ENCODE results near the gene CTIF. TPM values are rescaled to one million over a fixed set of nuclear protein-coding genes. Genes with fewer than 3 reads are reported as not detected.
"Not testable (repeated sequence)": the region's sequence is repeated elsewhere in the genome, so short reads cannot be mapped to it uniquely, and the experiment has no call there.

The CTIF gene
- polyA plus RNA-seq, 1 of the 3 experiments (the other 2 are of a cell fraction) = 47.2 TPM

GRCh38 chr18:48502906-48503305, 35.9 kb upstream of the CTIF start (continued):
- TF ChIP-seq, protein P1, sequence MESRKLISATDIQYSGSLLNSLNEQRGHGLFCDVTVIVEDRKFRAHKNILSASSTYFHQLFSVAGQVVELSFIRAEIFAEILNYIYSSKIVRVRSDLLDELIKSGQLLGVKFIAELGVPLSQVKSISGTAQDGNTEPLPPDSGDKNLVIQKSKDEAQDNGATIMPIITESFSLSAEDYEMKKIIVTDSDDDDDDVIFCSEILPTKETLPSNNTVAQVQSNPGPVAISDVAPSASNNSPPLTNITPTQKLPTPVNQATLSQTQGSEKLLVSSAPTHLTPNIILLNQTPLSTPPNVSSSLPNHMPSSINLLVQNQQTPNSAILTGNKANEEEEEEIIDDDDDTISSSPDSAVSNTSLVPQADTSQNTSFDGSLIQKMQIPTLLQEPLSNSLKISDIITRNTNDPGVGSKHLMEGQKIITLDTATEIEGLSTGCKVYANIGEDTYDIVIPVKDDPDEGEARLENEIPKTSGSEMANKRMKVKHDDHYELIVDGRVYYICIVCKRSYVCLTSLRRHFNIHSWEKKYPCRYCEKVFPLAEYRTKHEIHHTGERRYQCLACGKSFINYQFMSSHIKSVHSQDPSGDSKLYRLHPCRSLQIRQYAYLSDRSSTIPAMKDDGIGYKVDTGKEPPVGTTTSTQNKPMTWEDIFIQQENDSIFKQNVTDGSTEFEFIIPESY (IDR thresholded peaks at IDR 0.05; ENCODE audit: borderline replicate concordance, low read depth) = no peak
- no peak for TF ChIP-seq RXRA (IDR thresholded peaks at IDR 0.05; ENCODE audit: borderline replicate concordance, low read depth)
- TF ChIP-seq TEAD4 (IDR thresholded peaks at IDR 0.05; ENCODE audit: borderline replicate concordance, insufficient read depth) = no peak
- TF ChIP-seq EZH2phosphoT487 (IDR thresholded peaks at IDR 0.05; ENCODE audit: borderline replicate concordance, low read depth) = no peak
- TF ChIP-seq JUND (IDR thresholded peaks at IDR 0.05) = no peak

DNA sequence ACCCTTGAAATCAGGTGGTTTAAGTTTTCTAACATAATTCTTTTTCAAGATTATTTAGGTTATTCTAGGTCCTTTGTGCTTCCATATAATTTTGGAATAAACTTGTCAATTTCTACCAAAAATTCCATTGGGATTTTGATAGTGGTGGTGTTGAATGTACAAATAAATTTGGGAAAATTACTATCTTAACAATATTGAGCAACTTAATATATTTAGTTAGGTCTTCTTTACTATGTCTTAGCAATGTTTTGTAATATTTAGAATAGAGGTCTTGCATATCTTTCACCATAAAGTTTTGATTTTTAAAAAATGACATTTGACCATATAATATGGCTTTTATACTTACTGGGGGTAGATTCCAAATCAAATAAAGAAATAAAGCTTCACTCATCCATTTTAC, 34.0 kb upstream of the CTIF start:
- Histone ChIP-seq H3K27ac (ENCODE audit: low read depth in 2 of 2, low read length in 1 of 2) (no peak overlapping the region), H3F3A (replicated peaks; ENCODE audit: insufficient read depth) (no peaks in the 10 kb centered on the region), H2AFZ (ENCODE audit: low read depth) (no peak overlapping the region), H3K36me3 (replicated peaks in 1 of 2; ENCODE audit: control insufficient read depth in 1 of 2, insufficient read depth in 2 of 2, low read length in 1 of 2) (no peaks in the 10 kb centered on the region), H3K27me3 (ENCODE audit: insufficient read depth) (no peaks in the 10 kb centered on the region), H3K9me3 (peaks cover 13% of the 10 kb centered on the region; the same call in 1 of the 2 replicates), H3K9me2 (no peaks in the 10 kb centered on the region), H4K20me1 (ENCODE audit: insufficient read depth) (no peaks in the 10 kb centered on the region), H3K4me3 (ENCODE audit: low read depth in 2 of 2, low read length in 1 of 2) (no peak overlapping the region), H3K4me1 (ENCODE audit: control insufficient read depth in 1 of 2, insufficient read depth in 2 of 2, low read depth in 1 of 2, low read length in 1 of 2) (no peaks in the 10 kb centered on the region), H3K4me2 (no peak overlapping the region), H3K79me2 (ENCODE audit: insufficient read depth) (no peaks in the 10 kb centered on the region), H3K9ac (no peak overlapping the region)
- TF ChIP-seq GATA2 (CRISPR knock-in tag; IDR thresholded peaks at IDR 0.05) (no peak), MEF2A (IDR thresholded peaks at IDR 0.05; ENCODE audit: borderline replicate concordance, low read depth) (no peak), FOSL2 (IDR thresholded peaks at IDR 0.05; ENCODE audit: borderline replicate concordance, low read depth) (no peak), YY1 (IDR thresholded peaks at IDR 0.05; ENCODE audit: low read depth) (no peak), CHD2 (IDR thresholded peaks at IDR 0.05; ENCODE audit: low read length, partially characterized antibody) (no peak), SIN3A (IDR thresholded peaks at IDR 0.05; ENCODE audit: borderline replicate concordance, low read depth, low read length) (no peak)
- TF ChIP-seq, protein P2, sequence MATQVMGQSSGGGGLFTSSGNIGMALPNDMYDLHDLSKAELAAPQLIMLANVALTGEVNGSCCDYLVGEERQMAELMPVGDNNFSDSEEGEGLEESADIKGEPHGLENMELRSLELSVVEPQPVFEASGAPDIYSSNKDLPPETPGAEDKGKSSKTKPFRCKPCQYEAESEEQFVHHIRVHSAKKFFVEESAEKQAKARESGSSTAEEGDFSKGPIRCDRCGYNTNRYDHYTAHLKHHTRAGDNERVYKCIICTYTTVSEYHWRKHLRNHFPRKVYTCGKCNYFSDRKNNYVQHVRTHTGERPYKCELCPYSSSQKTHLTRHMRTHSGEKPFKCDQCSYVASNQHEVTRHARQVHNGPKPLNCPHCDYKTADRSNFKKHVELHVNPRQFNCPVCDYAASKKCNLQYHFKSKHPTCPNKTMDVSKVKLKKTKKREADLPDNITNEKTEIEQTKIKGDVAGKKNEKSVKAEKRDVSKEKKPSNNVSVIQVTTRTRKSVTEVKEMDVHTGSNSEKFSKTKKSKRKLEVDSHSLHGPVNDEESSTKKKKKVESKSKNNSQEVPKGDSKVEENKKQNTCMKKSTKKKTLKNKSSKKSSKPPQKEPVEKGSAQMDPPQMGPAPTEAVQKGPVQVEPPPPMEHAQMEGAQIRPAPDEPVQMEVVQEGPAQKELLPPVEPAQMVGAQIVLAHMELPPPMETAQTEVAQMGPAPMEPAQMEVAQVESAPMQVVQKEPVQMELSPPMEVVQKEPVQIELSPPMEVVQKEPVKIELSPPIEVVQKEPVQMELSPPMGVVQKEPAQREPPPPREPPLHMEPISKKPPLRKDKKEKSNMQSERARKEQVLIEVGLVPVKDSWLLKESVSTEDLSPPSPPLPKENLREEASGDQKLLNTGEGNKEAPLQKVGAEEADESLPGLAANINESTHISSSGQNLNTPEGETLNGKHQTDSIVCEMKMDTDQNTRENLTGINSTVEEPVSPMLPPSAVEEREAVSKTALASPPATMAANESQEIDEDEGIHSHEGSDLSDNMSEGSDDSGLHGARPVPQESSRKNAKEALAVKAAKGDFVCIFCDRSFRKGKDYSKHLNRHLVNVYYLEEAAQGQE (IDR thresholded peaks at IDR 0.05; ENCODE audit: low read depth, low read length) = no peak
- no peak for DNase-seq
- CTCF ChIA-PET = interaction anchor here (0.7 to 3.1 kb wide), 2 partner anchors 121 to 160 kb away, joined by 3 to 7 read pairs; no protein-coding TSS in a partner anchor
- POLR2A ChIA-PET = no interaction called here

DNA sequence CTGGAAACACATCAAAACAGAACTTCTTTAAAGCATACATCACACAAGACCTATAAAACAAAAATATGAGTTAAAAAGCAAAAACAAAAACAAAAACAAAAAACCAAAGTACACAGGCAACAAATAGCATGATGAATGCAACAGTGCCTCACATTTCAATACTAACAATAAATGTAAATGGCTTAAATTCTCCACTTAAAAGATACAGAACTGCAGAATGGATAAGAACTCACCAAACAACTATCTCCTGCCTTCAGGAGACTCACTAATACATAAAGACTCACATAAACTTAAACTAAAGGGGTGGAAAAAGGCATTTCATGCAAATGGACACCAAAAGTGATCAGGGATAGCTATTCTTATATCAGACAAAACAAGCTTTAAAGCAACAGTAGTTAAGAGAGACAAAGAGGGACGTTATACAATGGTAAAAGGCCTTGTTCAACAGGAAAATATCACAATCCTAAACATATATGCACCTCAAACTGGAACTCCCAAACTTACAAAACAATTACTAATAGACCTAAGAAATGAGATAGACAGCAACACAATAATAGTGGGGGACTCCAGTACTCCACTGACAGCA, 31.8 kb upstream of the CTIF start:
- H3K27me3 ChIP-seq (ENCODE audit: insufficient read depth) = not testable (repeated sequence)

GRCh38 chr18:48512498-48512897, 26.3 kb upstream of the CTIF start:
- H3K36me3 ChIP-seq (replicated peaks in 1 of 2; ENCODE audit: control insufficient read depth in 1 of 2, insufficient read depth in 2 of 2, low read length in 1 of 2); H3K4me1 ChIP-seq (ENCODE audit: control insufficient read depth in 1 of 2, insufficient read depth in 2 of 2, low read depth in 1 of 2, low read length in 1 of 2); H3K4me3 ChIP-seq (ENCODE audit: low read depth in 2 of 2, low read length in 1 of 2); H3K9me3 ChIP-seq; H3K9me2 ChIP-seq; H3F3A ChIP-seq (replicated peaks; ENCODE audit: insufficient read depth); DNase-seq; H2AFZ ChIP-seq (ENCODE audit: low read depth); POLR2A ChIA-PET; H3K9ac ChIP-seq; H4K20me1 ChIP-seq (ENCODE audit: insufficient read depth); H3K27ac ChIP-seq (ENCODE audit: low read depth in 2 of 2, low read length in 1 of 2); H3K79me2 ChIP-seq (ENCODE audit: insufficient read depth); H3K4me2 ChIP-seq; H3K27me3 ChIP-seq (ENCODE audit: insufficient read depth): not testable (repeated sequence)
- CTCF ChIA-PET = interaction anchor here (1.3 kb wide), 1 partner anchor 10 kb away, joined by 5 read pairs; no protein-coding TSS in a partner anchor
- 59% methylated on average over 4 of the region's 4 CpGs for WGBS (ENCODE audit: low lambda C conversion rate)

More for the DNA sequence above, 31.8 kb upstream of the CTIF start:
- peaks cover 13% of the 10 kb centered on the region; the same call in 1 of the 2 replicates for H3K9me3 ChIP-seq
- H3K27ac ChIP-seq (ENCODE audit: low read depth in 2 of 2, low read length in 1 of 2); H3K4me2 ChIP-seq; H3F3A ChIP-seq (replicated peaks; ENCODE audit: insufficient read depth); H2AFZ ChIP-seq (ENCODE audit: low read depth); H4K20me1 ChIP-seq (ENCODE audit: insufficient read depth); H3K4me3 ChIP-seq (ENCODE audit: low read depth in 2 of 2, low read length in 1 of 2); H3K4me1 ChIP-seq (ENCODE audit: control insufficient read depth in 1 of 2, insufficient read depth in 2 of 2, low read depth in 1 of 2, low read length in 1 of 2); DNase-seq; H3K9ac ChIP-seq; POLR2A ChIA-PET; H3K36me3 ChIP-seq (replicated peaks in 1 of 2; ENCODE audit: control insufficient read depth in 1 of 2, insufficient read depth in 2 of 2, low read length in 1 of 2); H3K9me2 ChIP-seq; H3K79me2 ChIP-seq (ENCODE audit: insufficient read depth): not testable (repeated sequence)
- WGBS (ENCODE audit: low lambda C conversion rate) = 0% methylated on average over 1 of the region's 1 CpG
- CTCF ChIA-PET = interaction anchor here (1.6 to 1.8 kb wide), 2 partner anchors 12 kb away, joined by 3 to 4 read pairs; no protein-coding TSS in a partner anchor

Data from SK-N-SH (cell line).